ENCODE measurements around the gene CRYBG1. TPM values are rescaled to one million over a fixed set of nuclear protein-coding genes. Genes with fewer than 3 reads are reported as not detected.

Gene CRYBG1
- total RNA-seq, 1 experiment from 2014 or later = 5.7 TPM

GRCh38 chr6:106490436-106490835 lies 129.9 kb downstream of the CRYBG1 start:
- no peak overlapping the region for H3K56ac ChIP-seq (ENCODE audit: insufficient read length, low read depth, low read length)
- no peak overlapping the region for H3K14ac ChIP-seq (ENCODE audit: insufficient read depth, low read length)
- no peak overlapping the region for H3K27ac ChIP-seq (ENCODE audit: insufficient read length, low read depth, low read length)
- Mint-ChIP-seq H3K27me3 (ENCODE audit: low read depth) (peaks cover 8% of the 10 kb centered on the region), H3K36me3 (ENCODE audit: insufficient read depth in 1 of 3, low read depth in 3 of 3) (no peaks in the 10 kb centered on the region), H3K27ac (no peak overlapping the region), H3K9me3 (no peaks in the 10 kb centered on the region), H3K4me1 (peaks cover 19 to 30% of the 10 kb centered on the region in 2 experiments), H3K4me3 (no peak overlapping the region)
- H4K20me1 ChIP-seq (ENCODE audit: control insufficient read depth, insufficient read depth, insufficient read length) = no peaks in the 10 kb centered on the region
- H3K4ac ChIP-seq (ENCODE audit: low read depth, low read length) = no peak overlapping the region
- no peaks in the 10 kb centered on the region for H3K79me2 ChIP-seq (ENCODE audit: insufficient read depth, low read length)
- H3K4me2 ChIP-seq (ENCODE audit: insufficient read depth, insufficient read length, low read length) = no peak overlapping the region
- no peak overlapping the region for H4K91ac ChIP-seq (ENCODE audit: insufficient read length, low read depth, low read length)
- no peaks in the 10 kb centered on the region for H3K79me1 ChIP-seq (ENCODE audit: insufficient read depth, low read depth, low read length, poor library complexity, severe bottlenecking)
- no peak overlapping the region for H2BK20ac ChIP-seq (ENCODE audit: low read depth, low read length, poor library complexity, severe bottlenecking)
- no peak overlapping the region for H4K8ac ChIP-seq (replicated peaks; ENCODE audit: insufficient read length, low read depth, low read length)
- no peak overlapping the region for H2AK5ac ChIP-seq (ENCODE audit: insufficient read length, low read length)
- no peak overlapping the region for H2AFZ ChIP-seq (ENCODE audit: low read length)
- 0 out of 2 replicates have a peak, but pooled peaks cover 2% of the 10 kb centered on the region for H3K4me1 ChIP-seq (ENCODE audit: insufficient read depth, low read length)
- no peak overlapping the region for H4K5ac ChIP-seq (ENCODE audit: insufficient read length, low read depth, low read length)
- H2BK15ac ChIP-seq (ENCODE audit: low read depth, low read length) = no peak overlapping the region
- no peak for DNase-seq
- H3K9ac ChIP-seq (ENCODE audit: extremely low read depth, insufficient read length, low read length) = no peak overlapping the region
- no peak overlapping the region for H3T11ph ChIP-seq (ENCODE audit: low read length)
- H3K9me3 ChIP-seq (ENCODE audit: control insufficient read depth, low read depth, low read length) = no peaks in the 10 kb centered on the region
- H3K23ac ChIP-seq (ENCODE audit: insufficient read length, low read depth, low read length) = no peak overlapping the region
- no peak overlapping the region for H2BK12ac ChIP-seq (ENCODE audit: insufficient read length, low read depth, low read length)
- no peak for TF ChIP-seq CTCF (conservative IDR thresholded peaks at IDR 0.05)
- no peaks in the 10 kb centered on the region for H3K23me2 ChIP-seq (ENCODE audit: insufficient read length, low read depth, low read length, poor library complexity, severe bottlenecking)
- H3K18ac ChIP-seq (ENCODE audit: insufficient read length, low read depth, low read length) = no peak overlapping the region
- no peak overlapping the region for H2BK120ac ChIP-seq (ENCODE audit: low read depth, low read length, poor library complexity, severe bottlenecking)
- no peak overlapping the region for H2BK5ac ChIP-seq (ENCODE audit: insufficient read length, low read length)
- no CpG with 5 or more reads among the region's 1 CpG for WGBS (ENCODE audit: extremely low coverage, insufficient read length, low lambda C conversion rate)
- peaks cover 4% of the 10 kb centered on the region; the same call in 1 of the 2 replicates for H3K27me3 ChIP-seq (ENCODE audit: insufficient read depth, low read length)
